Esophagus muscularis mucosa (tissue), 3 donors: ENCODE data around the gene PCDHGA12.
"Not testable (repeated sequence)": the region's sequence is repeated elsewhere in the genome, so short reads cannot be mapped to it uniquely, and the experiment has no call there.

ENCODE experiments used
- CTCF ChIP-seq, 3 experiments: fragments of 200-600 bp in 2 of 3; fragments of 450-650 bp in 1 of 3; sonication (generic) in 2 of 3; IDR thresholded peaks; one replicate each; pipeline ENCODE4 v1.5.1; 2017 to 2019; ENCODE audit warnings: antibody characterized with exemption in 3 of 3, mild to moderate bottlenecking in 2 of 3, moderate library complexity in 1 of 3
- POLR2A ChIP-seq: fragments of 450-650 bp; IDR thresholded peaks from one replicate; pipeline ENCODE4 v1.6.1; 2017; ENCODE audit warnings: antibody characterized with exemption, moderate library complexity, mild to moderate bottlenecking, low read depth

DNA sequence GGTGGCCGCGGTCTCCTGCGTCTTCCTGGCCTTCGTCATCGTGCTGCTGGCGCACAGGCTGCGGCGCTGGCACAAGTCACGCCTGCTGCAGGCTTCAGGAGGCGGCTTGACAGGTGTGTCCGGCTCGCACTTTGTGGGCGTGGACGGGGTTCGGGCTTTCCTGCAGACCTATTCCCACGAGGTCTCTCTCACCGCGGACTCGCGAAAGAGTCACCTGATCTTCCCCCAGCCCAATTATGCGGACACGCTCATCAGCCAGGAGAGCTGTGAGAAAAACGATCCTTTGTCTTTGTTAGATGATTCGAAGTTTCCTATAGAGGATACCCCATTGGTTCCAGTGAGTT is 15.1 kb upstream of the PCDHGA12 start:
- TF ChIP-seq CTCF (IDR thresholded peaks at IDR 0.05); POLR2A: not testable (repeated sequence)
